GM12864 (cell line): ENCODE data around the gene CASZ1.
A peak's percentile ranks its signal among the peaks of the same experiment; 100 is the strongest.

ENCODE experiments used
- DNase-seq: peaks from one replicate; pipeline ENCODE4 v3.0.0-alpha.2; 2011; ENCODE audit warnings: low read depth
- H3K4me3 ChIP-seq: 2 replicates; pipeline ENCODE4 v1.5.1; 2011; ENCODE audit warnings: mild to moderate bottlenecking, low read depth, low read length, control low read depth
- TF ChIP-seq, protein P1 (sequence below): IDR thresholded peaks from 2 replicates; pipeline ENCODE4 v1.5.1; 2011; ENCODE audit warnings: low read depth, mild to moderate bottlenecking, moderate library complexity, low read length, control low read depth, inconsistent platforms; ENCODE audit errors: missing control alignments

CASZ1 gene

DNA sequence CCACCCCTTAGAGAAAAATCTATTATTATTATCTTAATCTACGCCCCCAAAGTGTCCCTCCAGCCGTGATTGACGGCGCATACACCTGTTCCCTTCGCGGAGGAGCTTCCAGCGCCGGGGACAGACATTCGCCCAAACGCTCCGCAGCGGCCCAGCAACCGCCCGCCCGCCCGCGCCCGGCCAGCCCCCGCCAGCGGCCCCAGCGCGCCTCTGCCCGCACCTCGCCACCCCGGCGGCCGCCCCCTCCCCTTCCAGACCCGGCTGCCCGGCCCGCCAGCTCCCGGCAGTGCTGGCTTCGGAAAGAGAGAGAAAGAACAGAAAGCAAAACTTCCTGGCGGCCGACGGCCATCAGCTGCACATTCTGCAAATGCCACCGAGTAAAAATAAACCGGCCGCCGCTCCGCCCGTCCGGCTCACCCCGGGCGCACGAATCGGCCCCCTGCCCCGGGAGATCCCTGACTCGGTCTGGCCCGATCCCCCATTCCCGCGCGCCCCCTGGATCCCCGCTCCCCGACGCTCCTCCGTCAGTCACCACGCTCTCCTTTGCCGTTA lies 1.6 kb downstream of the CASZ1 start:
- no peak for DNase-seq
- peak overlapping the region; percentile 50 for H3K4me3 ChIP-seq
- TF ChIP-seq, protein P1, sequence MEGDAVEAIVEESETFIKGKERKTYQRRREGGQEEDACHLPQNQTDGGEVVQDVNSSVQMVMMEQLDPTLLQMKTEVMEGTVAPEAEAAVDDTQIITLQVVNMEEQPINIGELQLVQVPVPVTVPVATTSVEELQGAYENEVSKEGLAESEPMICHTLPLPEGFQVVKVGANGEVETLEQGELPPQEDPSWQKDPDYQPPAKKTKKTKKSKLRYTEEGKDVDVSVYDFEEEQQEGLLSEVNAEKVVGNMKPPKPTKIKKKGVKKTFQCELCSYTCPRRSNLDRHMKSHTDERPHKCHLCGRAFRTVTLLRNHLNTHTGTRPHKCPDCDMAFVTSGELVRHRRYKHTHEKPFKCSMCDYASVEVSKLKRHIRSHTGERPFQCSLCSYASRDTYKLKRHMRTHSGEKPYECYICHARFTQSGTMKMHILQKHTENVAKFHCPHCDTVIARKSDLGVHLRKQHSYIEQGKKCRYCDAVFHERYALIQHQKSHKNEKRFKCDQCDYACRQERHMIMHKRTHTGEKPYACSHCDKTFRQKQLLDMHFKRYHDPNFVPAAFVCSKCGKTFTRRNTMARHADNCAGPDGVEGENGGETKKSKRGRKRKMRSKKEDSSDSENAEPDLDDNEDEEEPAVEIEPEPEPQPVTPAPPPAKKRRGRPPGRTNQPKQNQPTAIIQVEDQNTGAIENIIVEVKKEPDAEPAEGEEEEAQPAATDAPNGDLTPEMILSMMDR = no peak

DNA sequence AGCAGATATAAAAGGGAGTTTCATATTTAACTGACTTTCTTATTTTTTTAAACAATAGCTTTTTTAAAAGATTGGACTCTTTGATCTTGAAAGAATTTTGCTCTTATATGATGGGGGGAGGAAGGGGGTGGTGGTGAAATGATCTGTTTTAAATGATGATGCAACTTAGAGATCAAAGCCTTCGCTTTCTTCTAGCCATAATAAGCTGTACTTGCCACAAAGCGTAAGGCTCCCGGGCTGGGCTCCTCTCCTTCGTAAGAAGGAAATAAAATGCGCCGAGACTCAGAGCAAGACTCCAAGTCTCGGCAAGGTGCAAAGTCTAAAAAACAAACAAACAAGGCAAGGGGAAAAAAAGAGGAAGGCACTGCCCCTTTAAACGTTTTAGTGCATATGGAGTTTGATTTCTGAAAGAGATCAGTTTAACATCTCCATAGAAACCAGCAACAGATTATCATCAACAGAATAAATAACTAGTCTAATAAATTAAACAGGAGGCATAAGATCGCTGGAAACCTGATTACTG lies 3.3 kb downstream of the CASZ1 start:
- H3K4me3 ChIP-seq = no peak overlapping the region
- no peak for DNase-seq
- TF ChIP-seq, protein P1 = no peak

DNA sequence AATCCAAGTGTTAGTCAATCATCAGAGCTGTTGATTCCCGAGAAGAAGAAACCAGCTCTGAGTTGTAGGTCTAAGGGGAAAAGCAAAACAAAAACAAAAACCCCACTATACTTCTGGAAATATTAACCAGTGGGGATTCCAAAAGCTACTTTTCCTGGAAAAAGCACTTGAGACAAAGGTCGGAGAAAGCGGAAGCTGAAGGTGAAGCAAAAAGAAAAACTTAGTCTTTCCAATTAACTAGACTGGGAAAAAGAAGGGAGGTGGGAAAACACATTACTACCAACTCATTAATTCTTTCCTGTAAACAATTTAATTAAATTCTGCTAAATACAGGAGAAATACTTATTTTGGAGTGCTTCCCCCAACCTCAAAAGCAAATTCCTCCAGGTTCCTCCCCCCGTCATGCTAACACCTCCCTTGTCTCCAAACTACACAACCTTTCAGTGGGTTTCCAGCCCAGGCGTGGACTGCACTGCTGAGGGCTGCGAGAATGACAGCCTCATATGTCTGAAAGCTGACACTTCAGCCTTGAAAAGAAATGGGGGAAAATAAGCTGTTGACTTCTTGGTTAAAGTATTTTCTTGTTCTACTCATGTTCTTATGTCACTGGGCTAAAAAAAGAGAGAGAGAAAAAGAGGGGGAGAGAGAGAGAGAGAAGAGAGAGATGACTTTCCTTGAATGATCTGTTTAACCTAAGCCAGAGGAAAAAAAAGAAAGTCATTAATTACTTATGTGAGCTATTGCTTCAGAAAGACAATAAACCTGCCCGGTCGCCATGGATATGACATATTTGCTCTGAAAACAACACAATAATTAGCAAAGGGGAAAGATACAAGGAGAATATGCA lies 5.1 kb downstream of the CASZ1 start:
- TF ChIP-seq, protein P1 = no peak
- no peak for DNase-seq
- H3K4me3 ChIP-seq = no peak overlapping the region

DNA sequence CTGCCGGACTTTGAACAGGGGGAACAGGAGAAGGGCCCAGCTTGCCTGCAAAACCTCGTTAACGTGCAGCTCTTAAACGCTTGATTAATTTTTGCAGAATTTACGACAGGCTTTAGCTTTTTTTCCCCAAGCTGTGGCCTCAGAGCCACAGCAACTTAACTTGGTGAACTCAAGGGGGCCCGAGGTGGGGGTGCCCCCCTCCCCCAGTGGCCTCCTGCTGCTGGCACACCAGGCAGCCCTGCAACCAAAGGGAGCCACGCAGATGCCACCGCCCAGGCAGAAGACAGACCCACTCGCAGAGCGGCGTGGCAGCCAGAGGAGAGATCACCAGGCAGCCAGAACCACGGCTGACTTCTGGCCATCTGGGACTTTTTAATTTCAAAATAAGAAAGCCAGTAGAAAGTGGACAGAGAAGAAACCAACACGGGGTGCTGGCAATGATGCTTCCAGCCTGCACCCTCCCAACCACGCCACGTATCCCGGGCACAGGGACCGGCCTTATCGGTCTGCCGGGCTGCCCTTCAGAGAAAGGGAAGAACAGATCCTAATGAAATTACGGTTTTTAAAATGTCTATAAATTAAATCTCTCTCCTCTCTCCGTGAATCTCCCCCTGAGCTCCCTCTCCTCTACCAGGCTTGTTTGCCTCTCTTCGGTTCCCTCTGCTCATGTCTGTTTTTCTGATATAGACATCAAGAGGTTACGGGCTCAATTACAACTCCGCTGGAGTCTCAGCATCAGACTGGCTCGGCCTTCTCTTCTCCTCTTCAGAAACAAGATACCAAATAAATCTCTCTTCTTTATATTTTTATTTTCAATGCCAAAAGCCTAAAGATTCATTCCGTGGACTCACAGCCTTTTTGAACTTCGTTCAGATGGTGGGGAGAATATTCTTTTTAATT lies 6.4 kb downstream of the CASZ1 start:
- no peak for DNase-seq
- TF ChIP-seq, protein P1 = no peak
- no peak overlapping the region for H3K4me3 ChIP-seq

DNA sequence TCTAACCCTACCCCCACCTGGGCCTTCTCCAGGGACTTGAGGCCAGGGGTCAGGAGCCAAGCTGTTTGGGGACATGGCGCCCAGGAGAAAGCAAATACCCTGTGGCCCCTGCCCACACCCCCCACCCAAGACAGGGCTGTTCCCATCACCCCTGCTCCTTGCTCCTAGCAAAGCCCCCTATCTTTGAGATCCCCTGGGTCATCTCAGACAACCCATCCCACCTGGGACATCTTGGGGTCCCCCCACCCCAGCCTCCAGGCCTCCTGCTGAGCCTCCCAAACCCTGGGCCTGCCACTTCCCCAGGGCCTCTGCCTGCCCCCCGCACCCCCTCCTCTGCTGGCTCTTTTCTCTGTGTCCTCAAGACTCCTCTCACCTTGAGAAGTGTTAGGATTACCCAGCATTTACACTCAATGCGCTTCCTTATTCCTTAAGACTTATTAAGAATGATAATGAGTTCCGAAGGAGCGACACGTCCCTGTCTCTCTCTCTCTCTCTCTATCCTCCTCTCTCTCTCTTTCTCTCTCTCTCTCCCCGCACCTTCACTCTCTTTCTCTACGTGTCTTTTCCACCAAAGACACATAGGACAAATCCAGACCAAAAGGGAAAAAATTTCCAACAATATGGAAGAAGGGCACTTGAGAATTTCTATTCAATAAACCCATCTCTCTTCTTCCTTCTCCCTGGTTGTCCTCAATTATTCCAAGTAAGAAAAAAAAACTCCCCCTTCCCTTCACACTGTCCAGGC lies 7.2 kb downstream of the CASZ1 start:
- no peak for DNase-seq
- H3K4me3 ChIP-seq = no peak overlapping the region
- TF ChIP-seq, protein P1 = no peak

DNA sequence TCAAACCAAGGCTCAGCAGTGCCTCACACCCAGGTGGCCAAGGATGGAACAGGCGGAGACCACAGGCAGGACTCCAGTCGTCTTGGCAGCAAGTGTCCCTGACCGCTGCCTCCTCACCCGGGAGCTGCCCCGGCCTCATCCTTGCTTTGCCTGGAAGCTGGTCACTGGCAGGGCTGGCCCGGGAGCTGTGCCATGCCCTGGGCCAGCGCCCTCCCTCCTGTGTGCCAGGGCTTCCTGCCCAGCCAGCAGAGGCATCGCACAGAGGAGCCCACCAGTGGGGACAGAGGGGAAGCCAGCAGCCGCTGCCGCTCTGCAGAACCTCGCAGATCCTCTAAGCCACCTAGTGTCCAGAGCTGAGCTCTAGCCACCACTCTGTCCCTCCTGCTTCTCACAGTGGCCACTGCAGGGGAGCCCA lies 7.8 kb downstream of the CASZ1 start:
- TF ChIP-seq, protein P1 = no peak
- DNase-seq = no peak
- H3K4me3 ChIP-seq = no peak overlapping the region
